GM18526 (cell line): ENCODE measurements around the gene ABCA4.

Experiments
- POLR2A ChIP-seq: IDR thresholded peaks from 3 replicates; pipeline ENCODE4 v1.6.1; 2011; ENCODE audit not compliant: insufficient read length; ENCODE audit errors: extremely low read depth

The ABCA4 gene

GRCh38 chr1:93979040-93979717, 141.8 kb downstream of the ABCA4 start:
- no peak for TF ChIP-seq POLR2A

- TF ChIP-seq POLR2A, result no peak
Measured at GRCh38 chr1:93977598-93977945, 143.4 kb downstream of the ABCA4 start.

GRCh38 chr1:93976711-93977597, 144.0 kb downstream of the ABCA4 start:
- no peak for TF ChIP-seq POLR2A

- TF ChIP-seq POLR2A, result no peak
Measured at GRCh38 chr1:93976291-93976690, 144.7 kb downstream of the ABCA4 start.

- no peak for TF ChIP-seq POLR2A
Measured at GRCh38 chr1:93972341-93972740, 148.6 kb downstream of the ABCA4 start.

- TF ChIP-seq POLR2A, result no peak
Measured at GRCh38 chr1:93969887-93970286, 151.1 kb downstream of the ABCA4 start.

- no peak for TF ChIP-seq POLR2A
Measured at GRCh38 chr1:93969371-93969770, 151.6 kb downstream of the ABCA4 start.

- no peak for TF ChIP-seq POLR2A
Measured at GRCh38 chr1:93967306-93967705, 153.6 kb downstream of the ABCA4 start.

GRCh38 chr1:93965888-93966287, 155.1 kb downstream of the ABCA4 start:
- TF ChIP-seq POLR2A, result no peak

- no peak for TF ChIP-seq POLR2A
Measured at GRCh38 chr1:93965256-93965655, 155.7 kb downstream of the ABCA4 start.

- no peak for TF ChIP-seq POLR2A
Measured at GRCh38 chr1:93964777-93965200, 156.2 kb downstream of the ABCA4 start.

- TF ChIP-seq POLR2A, result no peak
Measured at GRCh38 chr1:93964096-93964776, 156.7 kb downstream of the ABCA4 start.

GRCh38 chr1:93963585-93963984, 157.4 kb downstream of the ABCA4 start:
- no peak for TF ChIP-seq POLR2A

- no peak for TF ChIP-seq POLR2A
Measured at GRCh38 chr1:93961906-93962305, 159.0 kb downstream of the ABCA4 start.

GRCh38 chr1:93961443-93961842, 159.5 kb downstream of the ABCA4 start:
- TF ChIP-seq POLR2A, result no peak

- no peak for TF ChIP-seq POLR2A
Measured at GRCh38 chr1:93960641-93961147, 160.3 kb downstream of the ABCA4 start.
